Stimulated activated naive CD8-positive, alpha-beta T cell treated with anti-CD3 and anti-CD28 coated beads, Interleukin-15, amount 100 ng/mL, for 72 hours (primary cell): ENCODE measurements around the gene OSBPL9.

Source experiments
- ATAC-seq: fragments of 150-1000 bp; cut with Tn5 transposase; 2 replicates; pipeline ENCODE4 v1.10.0; 2021; ENCODE audit warnings: mild to moderate bottlenecking, moderate library complexity
- DNase-seq, 2 donors: peaks; one replicate each; pipeline ENCODE4 v3.0.0; 2021 to 2022
- H3K27ac Mint-ChIP-seq, 2 donors: one replicate each; pipeline ENCODE4 v1.8.0; 2022; ENCODE audit warnings: mild to moderate bottlenecking in 2 of 2, mixed read lengths in 2 of 2, moderate library complexity in 2 of 2
- H3K27me3 Mint-ChIP-seq: one replicate; pipeline ENCODE4 v1.8.0; 2022; ENCODE audit warnings: mixed read lengths
- H3K4me1 Mint-ChIP-seq: one replicate; pipeline ENCODE4 v1.8.0; 2022; ENCODE audit warnings: mild to moderate bottlenecking, mixed read lengths
- H3K4me3 Mint-ChIP-seq, 2 donors: one replicate each; pipeline ENCODE4 v1.8.0; 2022; ENCODE audit warnings: mild to moderate bottlenecking in 2 of 2, mixed read lengths in 2 of 2, moderate library complexity in 1 of 2
- H3K9me3 Mint-ChIP-seq, 2 donors: one replicate each; pipeline ENCODE4 v1.8.0; 2022; ENCODE audit warnings: mixed read lengths in 2 of 2

OSBPL9 gene

GRCh38 chr1:51741121-51741681 lies 124.3 kb downstream of the OSBPL9 start:
- no peak overlapping the region for H3K27ac Mint-ChIP-seq
- peaks cover 33% of the 10 kb centered on the region for H3K4me1 Mint-ChIP-seq
- DNase-seq, result no peak
- ATAC-seq, result no peak
- no peaks in the 10 kb centered on the region for H3K9me3 Mint-ChIP-seq
- no peaks in the 10 kb centered on the region for H3K27me3 Mint-ChIP-seq
- H3K4me3 Mint-ChIP-seq, result no peak overlapping the region

GRCh38 chr1:51744506-51745303 lies 127.8 kb downstream of the OSBPL9 start:
- Mint-ChIP-seq H3K4me1 (peaks cover 19% of the 10 kb centered on the region), H3K27me3 (no peaks in the 10 kb centered on the region), H3K9me3 (no peaks in the 10 kb centered on the region), H3K27ac (no peak overlapping the region), H3K4me3 (no peak overlapping the region)
- ATAC-seq (no peak), DNase-seq (no peak)

- no peak for ATAC-seq
- DNase-seq, result no peak
- Mint-ChIP-seq H3K9me3 (no peaks in the 10 kb centered on the region), H3K4me3 (no peak overlapping the region), H3K27me3 (no peaks in the 10 kb centered on the region), H3K27ac (no peak overlapping the region), H3K4me1 (peaks cover 19% of the 10 kb centered on the region)
Measured at GRCh38 chr1:51745304-51745570, 128.3 kb downstream of the OSBPL9 start.

- H3K4me1 Mint-ChIP-seq, result peaks cover 14% of the 10 kb centered on the region
- no peak overlapping the region for H3K4me3 Mint-ChIP-seq
- H3K27me3 Mint-ChIP-seq, result no peaks in the 10 kb centered on the region
- peaks cover 0 to 7% of the 10 kb centered on the region in 2 donors for H3K9me3 Mint-ChIP-seq
- DNase-seq (no peak), ATAC-seq (no peak)
- H3K27ac Mint-ChIP-seq, result no peak overlapping the region
Measured at GRCh38 chr1:51749151-51749550, 132.3 kb downstream of the OSBPL9 start.

GRCh38 chr1:51750218-51750617 lies 133.3 kb downstream of the OSBPL9 start:
- H3K9me3 Mint-ChIP-seq, result peaks cover 0 to 7% of the 10 kb centered on the region in 2 donors
- no peak for ATAC-seq
- no peak for DNase-seq
- peaks cover 7% of the 10 kb centered on the region for H3K4me1 Mint-ChIP-seq
- H3K4me3 Mint-ChIP-seq, result no peak overlapping the region
- no peak overlapping the region for H3K27ac Mint-ChIP-seq
- H3K27me3 Mint-ChIP-seq, result no peaks in the 10 kb centered on the region

- Mint-ChIP-seq H3K4me1 (peaks cover 7% of the 10 kb centered on the region), H3K27me3 (no peaks in the 10 kb centered on the region), H3K4me3 (no peak overlapping the region), H3K9me3 (peaks cover 0 to 7% of the 10 kb centered on the region in 2 donors), H3K27ac (no peak overlapping the region)
- ATAC-seq, result no peak
- no peak for DNase-seq
Measured at GRCh38 chr1:51750729-51751128, 133.8 kb downstream of the OSBPL9 start.

- H3K4me1 Mint-ChIP-seq, result peaks cover 7% of the 10 kb centered on the region
- no peaks in the 10 kb centered on the region for H3K27me3 Mint-ChIP-seq
- ATAC-seq (no peak), DNase-seq (no peak)
- peaks cover 0 to 7% of the 10 kb centered on the region in 2 donors for H3K9me3 Mint-ChIP-seq
- H3K4me3 Mint-ChIP-seq, result no peak overlapping the region
- peak overlapping the region in 1 of 2 donors; percentile 35 for H3K27ac Mint-ChIP-seq
Measured at GRCh38 chr1:51752073-51752948, 135.4 kb downstream of the OSBPL9 start.

GRCh38 chr1:51753969-51754368 lies 137.1 kb downstream of the OSBPL9 start:
- Mint-ChIP-seq H3K4me1 (peaks cover 7% of the 10 kb centered on the region), H3K4me3 (no peak overlapping the region), H3K27me3 (no peaks in the 10 kb centered on the region), H3K9me3 (peaks cover 0 to 7% of the 10 kb centered on the region in 2 donors), H3K27ac (no peak overlapping the region)
- ATAC-seq (peak; percentile 62), DNase-seq (no peak)

- no peak overlapping the region for H3K27ac Mint-ChIP-seq
Measured at GRCh38 chr1:51754666-51755065, 137.8 kb downstream of the OSBPL9 start.

GRCh38 chr1:51755437-51755836 lies 138.5 kb downstream of the OSBPL9 start:
- ATAC-seq (no peak), DNase-seq (no peak)
- H3K4me1 Mint-ChIP-seq, result peaks cover 14% of the 10 kb centered on the region
- H3K27me3 Mint-ChIP-seq, result no peaks in the 10 kb centered on the region
- peaks cover 0 to 7% of the 10 kb centered on the region in 2 donors for H3K9me3 Mint-ChIP-seq
- no peak overlapping the region for H3K27ac Mint-ChIP-seq
- no peak overlapping the region for H3K4me3 Mint-ChIP-seq

More at GRCh38 chr1:51754666-51755065, 137.8 kb downstream of the OSBPL9 start:
- no peak for ATAC-seq
- Mint-ChIP-seq H3K27me3 (no peaks in the 10 kb centered on the region), H3K9me3 (peaks cover 0 to 7% of the 10 kb centered on the region in 2 donors), H3K4me3 (no peak overlapping the region), H3K4me1 (peaks cover 7% of the 10 kb centered on the region)
- no peak for DNase-seq

- ATAC-seq, result no peak
Measured at GRCh38 chr1:51756290-51756689, 139.4 kb downstream of the OSBPL9 start.

GRCh38 chr1:51758310-51758709 lies 141.4 kb downstream of the OSBPL9 start:
- Mint-ChIP-seq H3K27ac (no peak overlapping the region), H3K4me1 (peaks cover 16% of the 10 kb centered on the region), H3K27me3 (no peaks in the 10 kb centered on the region), H3K4me3 (no peak overlapping the region), H3K9me3 (no peaks in the 10 kb centered on the region)
- ATAC-seq, result no peak
- DNase-seq, result no peak

More at GRCh38 chr1:51756290-51756689, 139.4 kb downstream of the OSBPL9 start:
- Mint-ChIP-seq H3K27me3 (no peaks in the 10 kb centered on the region), H3K9me3 (peaks cover 0 to 7% of the 10 kb centered on the region in 2 donors), H3K27ac (no peak overlapping the region), H3K4me3 (no peak overlapping the region), H3K4me1 (peaks cover 16% of the 10 kb centered on the region)
- DNase-seq, result no peak

GRCh38 chr1:51760872-51761271 lies 144.0 kb downstream of the OSBPL9 start:
- Mint-ChIP-seq H3K9me3 (no peaks in the 10 kb centered on the region), H3K4me3 (no peak overlapping the region), H3K27ac (no peak overlapping the region), H3K4me1 (peaks cover 9% of the 10 kb centered on the region), H3K27me3 (no peaks in the 10 kb centered on the region)
- DNase-seq, result no peak
- no peak for ATAC-seq

GRCh38 chr1:51761351-51761750 lies 144.5 kb downstream of the OSBPL9 start:
- H3K27me3 Mint-ChIP-seq, result no peaks in the 10 kb centered on the region
- no peak for DNase-seq
- H3K9me3 Mint-ChIP-seq, result no peaks in the 10 kb centered on the region
- no peak overlapping the region for H3K27ac Mint-ChIP-seq
- peaks cover 9% of the 10 kb centered on the region for H3K4me1 Mint-ChIP-seq
- ATAC-seq, result no peak
- no peak overlapping the region for H3K4me3 Mint-ChIP-seq

- ATAC-seq (peak; percentile 60), DNase-seq (peak in 1 of 2 donors; percentile 10)
- Mint-ChIP-seq H3K27me3 (no peaks in the 10 kb centered on the region), H3K4me3 (no peak overlapping the region), H3K9me3 (no peaks in the 10 kb centered on the region), H3K4me1 (peaks cover 13% of the 10 kb centered on the region), H3K27ac (no peak overlapping the region)
Measured at GRCh38 chr1:51768971-51769588, 152.2 kb downstream of the OSBPL9 start.
